Islet precursor cell (in vitro differentiated cells): ENCODE data around the gene FTO.

Source experiments
- DNase-seq: peaks from one replicate; pipeline ENCODE4 v3.0.0-alpha.2; 2018

FTO gene

GRCh38 chr16:53785916-53786315, 82.0 kb downstream of the FTO start:
- DNase-seq = no peak

- no peak for DNase-seq
Observed at GRCh38 chr16:53787423-53787822, 83.5 kb downstream of the FTO start.

GRCh38 chr16:53789137-53789536, 85.2 kb downstream of the FTO start:
- DNase-seq = no peak

GRCh38 chr16:53792161-53792951, 88.4 kb downstream of the FTO start:
- no peak for DNase-seq

DNA sequence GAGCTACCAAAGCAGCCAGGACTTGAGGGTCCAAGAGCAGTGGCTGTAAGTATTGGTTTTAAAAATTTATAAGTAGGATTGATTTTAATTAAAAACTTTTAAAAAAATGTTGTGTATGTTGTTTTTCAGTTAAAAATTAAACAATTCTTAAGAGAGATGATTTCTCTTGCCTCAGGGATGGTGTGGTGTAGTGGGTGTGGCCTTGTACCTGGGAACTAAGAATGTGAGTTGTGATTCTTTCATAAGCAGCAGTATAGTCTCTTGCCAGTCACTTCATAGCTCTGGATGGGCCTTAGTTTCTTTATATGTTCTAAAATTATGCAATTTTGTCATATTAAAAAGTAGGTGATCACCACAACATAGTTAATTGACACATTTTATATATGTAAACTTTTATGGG, 99.5 kb downstream of the FTO start:
- DNase-seq = no peak

DNA sequence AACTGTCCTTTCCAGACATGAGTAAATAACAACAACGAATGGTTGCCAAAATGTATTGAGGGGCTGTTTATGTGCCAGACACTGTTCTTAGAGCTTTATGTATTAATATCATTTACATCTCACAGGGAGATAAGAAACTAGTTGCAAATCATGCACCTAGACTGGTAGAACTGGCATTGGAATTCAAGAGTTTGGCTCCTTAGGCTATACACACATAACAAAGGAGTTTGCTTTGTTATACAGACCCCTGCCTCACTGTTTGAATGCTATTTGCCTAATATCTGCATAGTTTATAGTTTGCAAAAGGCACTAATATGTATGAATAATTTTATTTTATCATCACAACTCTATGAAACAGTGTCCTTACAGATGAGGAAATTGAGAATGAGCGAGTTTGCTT, 100.0 kb downstream of the FTO start:
- DNase-seq = no peak

- no peak for DNase-seq
Observed at GRCh38 chr16:53804467-53804866, 100.5 kb downstream of the FTO start.

DNA sequence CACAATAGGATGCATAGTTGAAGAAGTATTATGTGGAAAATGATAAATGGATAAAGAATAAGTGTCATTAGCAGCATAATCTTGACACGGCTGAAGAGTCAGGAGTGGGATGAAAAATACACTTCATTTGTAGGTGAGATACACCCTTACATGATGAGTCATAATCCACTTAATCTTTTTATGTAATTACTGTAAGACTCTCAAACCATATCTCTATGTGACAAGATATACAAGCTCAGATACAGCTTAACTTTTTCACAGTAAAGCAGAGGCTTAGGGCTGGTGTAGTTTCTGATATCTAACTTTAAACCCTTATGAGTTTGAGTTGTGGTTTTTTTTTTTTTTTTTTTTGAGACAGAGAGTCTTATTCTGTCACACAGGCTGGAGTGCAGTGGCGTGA, 101.2 kb downstream of the FTO start:
- no peak for DNase-seq

DNA sequence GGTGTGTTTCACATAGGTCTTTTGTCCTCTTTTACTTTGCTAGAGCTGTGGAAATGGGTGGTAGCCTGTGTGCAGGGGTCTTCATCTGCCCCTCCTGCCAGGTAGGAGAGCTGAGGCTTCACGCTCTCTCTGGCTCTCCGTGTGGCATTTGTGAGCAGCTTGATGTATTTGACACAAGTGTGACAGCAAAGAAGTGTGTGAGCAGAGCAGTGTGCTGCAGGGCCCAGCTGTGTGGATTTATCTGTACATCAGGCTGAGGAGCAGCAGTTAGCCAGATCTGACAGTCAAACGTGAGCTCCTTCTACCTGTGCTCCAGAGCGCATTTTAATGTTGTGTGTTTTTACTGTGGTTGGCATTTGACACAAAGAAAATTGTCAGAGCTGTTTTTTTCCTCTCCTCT, 101.8 kb downstream of the FTO start:
- DNase-seq = peak; percentile 62

- no peak for DNase-seq
Observed at GRCh38 chr16:53809088-53809932, 105.4 kb downstream of the FTO start.

GRCh38 chr16:53812914-53813313, 109.0 kb downstream of the FTO start:
- no peak for DNase-seq

DNA sequence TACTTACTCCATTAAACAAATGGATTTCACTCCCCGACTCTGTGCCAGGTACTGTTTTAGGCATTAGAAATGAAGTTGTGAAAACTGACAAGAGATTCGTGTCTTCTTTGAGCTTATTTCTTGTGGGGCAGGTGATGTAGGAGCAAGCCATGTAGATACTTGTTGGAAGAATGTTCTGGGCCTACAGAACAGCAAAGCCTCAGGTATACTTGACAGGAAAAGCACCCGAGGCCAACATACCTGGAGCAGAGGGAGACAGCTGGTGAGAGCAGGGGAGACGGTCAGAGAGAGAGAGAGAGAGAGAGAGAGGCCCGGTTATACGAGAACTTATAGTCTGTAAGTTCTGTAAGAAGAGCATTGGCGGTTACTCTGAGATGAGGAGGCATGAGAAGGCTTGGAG, 110.8 kb downstream of the FTO start:
- DNase-seq = no peak

DNA sequence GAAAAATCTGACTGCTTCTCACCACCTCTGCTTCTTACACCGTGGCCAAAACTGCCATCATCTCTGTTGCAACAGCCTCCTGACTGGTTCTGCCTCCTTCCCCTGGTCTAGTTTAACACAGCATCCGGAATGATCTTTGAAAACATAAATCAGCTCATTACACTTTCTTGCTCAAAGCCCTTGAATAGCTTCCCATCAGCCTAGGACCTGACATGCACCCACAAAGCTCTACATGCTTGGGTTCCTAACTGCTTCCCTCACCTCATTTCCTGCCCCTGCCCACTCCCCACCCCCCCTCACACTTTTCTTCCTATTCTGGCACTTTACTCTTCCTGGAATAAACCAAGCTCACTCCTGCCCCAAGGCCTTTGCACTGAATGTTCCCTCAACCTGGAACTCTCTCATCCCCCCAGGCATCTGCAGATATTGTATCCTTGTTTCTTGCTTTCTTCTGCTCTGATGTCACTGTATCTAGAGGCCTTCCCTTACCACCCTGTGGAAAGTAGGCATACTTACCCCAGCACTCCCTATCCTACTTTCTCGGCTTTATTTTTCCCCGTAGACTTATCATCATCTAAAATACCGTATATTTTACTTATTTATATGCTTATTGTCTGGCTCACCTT, 112.4 kb downstream of the FTO start:
- no peak for DNase-seq

- DNase-seq = peak; percentile 85
Observed at GRCh38 chr16:53817117-53817755, 113.3 kb downstream of the FTO start.

DNA sequence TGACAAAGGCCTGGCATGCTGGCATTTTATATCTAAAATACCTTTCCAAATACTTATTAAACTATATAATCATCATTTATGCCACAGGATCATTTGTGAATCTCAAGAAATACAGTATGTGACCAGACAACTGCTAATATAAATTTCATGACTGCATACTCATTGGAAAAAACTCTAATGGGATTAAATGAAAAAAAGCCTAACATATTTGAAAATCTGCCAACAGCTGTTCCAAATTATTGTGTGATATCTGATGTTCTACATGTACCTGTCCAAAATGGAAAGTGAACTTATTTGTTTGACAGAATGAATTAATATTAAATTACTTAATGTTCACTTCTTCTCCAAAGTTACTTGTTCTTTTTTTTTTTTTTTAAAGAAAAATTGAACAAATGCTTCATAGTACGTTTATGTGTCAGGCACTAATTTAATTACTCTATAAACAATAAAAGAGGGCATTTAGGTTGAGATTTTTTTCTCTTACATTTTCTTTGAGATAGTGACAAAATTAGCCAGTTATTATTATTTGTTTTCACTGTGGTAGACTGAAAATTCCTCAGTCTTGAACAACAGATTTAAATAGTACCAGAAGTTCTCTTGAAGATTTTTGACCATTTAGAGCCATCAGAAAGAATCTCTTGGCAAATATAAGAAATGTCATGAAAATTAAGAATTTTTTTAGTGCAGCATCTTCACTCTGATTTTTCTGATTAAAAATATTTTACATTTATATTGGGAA, 114.0 kb downstream of the FTO start:
- DNase-seq = no peak

DNA sequence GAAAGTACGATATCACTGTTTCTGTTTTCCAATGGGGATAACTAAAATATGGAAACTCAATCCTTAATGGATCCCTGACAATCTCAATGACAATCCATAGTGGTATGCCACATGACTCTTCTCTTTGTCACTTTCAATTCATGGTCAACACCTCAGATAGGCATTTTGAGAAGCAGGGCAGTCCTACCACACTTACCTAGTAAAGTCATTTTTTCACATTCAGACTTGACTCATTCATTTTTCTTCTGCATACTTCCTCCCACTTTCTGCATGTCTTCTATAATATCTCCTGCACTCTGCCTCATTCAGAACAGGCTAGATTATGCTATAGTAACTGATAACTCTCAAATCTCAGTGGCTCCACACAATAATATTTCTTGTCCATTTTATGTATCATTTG, 117.5 kb downstream of the FTO start:
- DNase-seq = no peak

DNA sequence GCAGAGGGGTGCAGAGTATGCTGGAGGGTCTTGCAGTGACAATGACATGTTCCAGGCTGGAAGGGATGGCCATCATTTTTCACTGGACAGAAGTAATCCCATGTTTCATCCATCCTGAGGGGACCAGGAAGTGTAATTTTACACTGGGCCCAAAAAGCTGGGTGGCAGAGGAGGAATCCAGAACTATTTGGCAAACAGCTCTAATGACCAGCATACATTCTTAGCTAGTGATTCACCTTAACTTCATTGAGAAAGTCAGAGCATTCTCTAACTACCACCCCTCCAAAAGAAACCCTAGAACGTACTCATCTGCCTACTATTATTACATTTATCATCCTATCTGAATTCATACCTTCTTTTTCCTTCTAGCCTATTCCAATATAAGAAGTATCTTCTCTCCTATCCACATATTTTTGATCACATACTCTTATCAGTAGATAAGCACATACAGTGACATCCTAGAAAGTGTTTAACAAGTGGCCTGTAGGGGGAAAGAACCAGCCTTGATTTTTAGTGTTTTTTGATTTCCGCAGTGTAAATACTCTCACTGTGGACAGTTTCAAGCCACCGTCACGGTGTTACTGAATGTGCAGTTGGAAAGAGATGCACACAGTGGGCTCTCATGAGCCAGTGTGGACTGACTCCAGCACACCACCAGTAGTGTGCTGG, 118.1 kb downstream of the FTO start:
- peak; percentile 64 for DNase-seq

DNA sequence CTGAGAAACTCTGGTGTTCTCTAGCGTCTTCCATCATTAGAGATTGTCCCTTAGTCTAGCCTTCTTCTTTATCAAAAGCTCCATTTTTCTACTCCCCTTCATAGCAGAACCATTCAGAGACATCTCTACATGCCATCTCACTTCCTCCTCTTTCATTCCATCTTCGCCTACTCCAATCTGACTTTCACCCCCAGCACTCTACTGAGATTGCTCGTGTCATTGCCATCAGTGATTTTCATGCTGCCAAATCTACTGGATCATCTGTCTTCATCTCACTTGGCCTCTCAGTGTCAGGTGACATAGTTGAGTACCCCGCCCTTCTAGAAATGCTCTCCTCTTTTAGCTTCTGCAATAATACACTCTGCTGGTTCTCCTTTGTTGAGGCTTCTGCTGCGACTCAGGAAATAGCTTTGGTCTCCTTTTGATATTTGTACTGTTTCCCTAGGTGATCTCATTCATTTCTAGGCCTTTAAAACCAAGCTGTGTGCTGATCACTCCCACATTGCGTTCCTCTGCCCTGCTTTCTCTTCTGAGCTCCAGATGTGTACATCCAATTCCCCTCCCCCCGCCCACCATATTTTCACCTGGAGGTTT, 119.1 kb downstream of the FTO start:
- no peak for DNase-seq

GRCh38 chr16:53826658-53827057, 122.7 kb downstream of the FTO start:
- DNase-seq = no peak

DNA sequence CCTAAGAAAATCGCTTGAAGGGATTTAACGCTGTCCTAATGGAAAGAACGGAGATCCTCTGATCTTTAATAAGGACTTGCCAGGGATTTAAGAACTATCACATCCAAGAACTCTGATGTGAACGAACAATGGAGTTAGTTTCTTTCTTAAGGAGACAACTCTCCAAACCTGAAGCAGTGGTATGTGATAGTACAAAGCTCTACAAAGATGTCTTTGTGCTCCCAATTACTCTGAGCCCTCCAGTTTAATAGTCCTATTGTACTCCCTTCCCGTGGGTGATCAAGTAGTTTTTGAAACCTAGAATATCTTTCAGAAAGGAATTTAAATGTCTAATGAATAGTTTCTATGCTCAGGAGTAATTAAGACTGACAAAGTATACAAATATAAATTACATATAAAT, 123.8 kb downstream of the FTO start:
- DNase-seq = no peak

GRCh38 chr16:53829186-53829747, 125.3 kb downstream of the FTO start:
- DNase-seq = no peak
